ENCODE measurements around the gene AP3S2.
"Not testable (repeated sequence)": the region's sequence is repeated elsewhere in the genome, so short reads cannot be mapped to it uniquely, and the experiment has no call there.

- not testable (repeated sequence) for TF ChIP-seq CTCF (IDR thresholded peaks at IDR 0.05; ENCODE audit: low read length); EZH2 (optimal IDR thresholded peaks at IDR 0.05; ENCODE audit: low read depth, low read length)
Measured at GRCh38 chr15:89854863-89855262, 38.9 kb downstream of the AP3S2 start.
